Colonic mucosa (tissue), 4 donors: ENCODE results near the gene EID2B. TPM values are rescaled to one million over a fixed set of nuclear protein-coding genes. Genes with fewer than 3 reads are reported as not detected.

ENCODE experiments used
- DNase-seq: peaks from one replicate; pipeline ENCODE4 v3.0.0-alpha.2; 2020
- H3K27ac ChIP-seq: fragments of 200-600 bp; one replicate; pipeline ENCODE4 v1.8.0; 2021
- H3K27me3 ChIP-seq: fragments of 200-600 bp; one replicate; pipeline ENCODE4 v1.8.0; 2021
- H3K36me3 ChIP-seq: fragments of 200-600 bp; one replicate; pipeline ENCODE4 v1.8.0; 2021
- H3K4me1 ChIP-seq: fragments of 200-600 bp; one replicate; pipeline ENCODE4 v1.8.0; 2021; ENCODE audit warnings: mild to moderate bottlenecking
- H3K4me3 ChIP-seq: fragments of 200-600 bp; one replicate; pipeline ENCODE4 v1.8.0; 2021
- H3K9ac ChIP-seq, 2 donors: one replicate each; pipeline ENCODE4 v1.7.0; 2013; ENCODE audit warnings: control low read depth in 2 of 2, low read depth in 2 of 2, low read length in 2 of 2
- H3K9me3 ChIP-seq: fragments of 200-600 bp; one replicate; pipeline ENCODE4 v1.8.0; 2021
- CTCF ChIP-seq: fragments of 200-600 bp; IDR thresholded peaks from one replicate; pipeline ENCODE4 v1.8.0; 2022; ENCODE audit warnings: antibody characterized with exemption, mild to moderate bottlenecking
- intact Hi-C: fragments of 100-400 bp; cut with DNase I; formaldehyde crosslinking; loops from one replicate; pipeline ENCODE4 v1.14.1; 2022
- total RNA-seq, 2 donors: library from RNA; stranded (reverse); fragmentation: NEBNext Ultra II Directional in 1 of 2; extraction: Animal tissue kit (Norgen Biotek cat#: 25700) in 1 of 2; gene quantifications; one replicate each; pipeline ENCODE4 v1.2.1, GENCODE V29; 2021
- donor health status: healthy.
- donor health status: DM: no; HTN: no; CAD: no.
- donor health status: DM: no; HTN: no; CAD: no.

Gene EID2B
- total RNA-seq, 2 donors from 2014 or later: 0.22 to 0.56 TPM

GRCh38 chr19:39494661-39495060 is 38.0 kb downstream of the EID2B start:
- Histone ChIP-seq H3K4me3 (no peak overlapping the region), H3K27me3 (peaks cover 15% of the 10 kb centered on the region), H3K36me3 (no peaks in the 10 kb centered on the region), H3K27ac (no peak overlapping the region), H3K4me1 (peaks cover 18% of the 10 kb centered on the region), H3K9me3 (no peaks in the 10 kb centered on the region), H3K9ac (no peak overlapping the region)
- intact Hi-C loops: loop anchor here (5.0 kb wide), 1 partner anchor 38 kb away; the partner anchor contains the start of gene EID2B
- no peak for TF ChIP-seq CTCF
- no peak for DNase-seq

GRCh38 chr19:39492788-39493187 is 39.9 kb downstream of the EID2B start:
- DNase-seq: no peak
- H3K9ac ChIP-seq: no peak overlapping the region
- H3K4me3 ChIP-seq: no peak overlapping the region
- H3K4me1 ChIP-seq: peaks cover 2% of the 10 kb centered on the region
- no peak for TF ChIP-seq CTCF
- H3K9me3 ChIP-seq: no peaks in the 10 kb centered on the region
- intact Hi-C loops: no loop called here
- H3K27ac ChIP-seq: no peak overlapping the region
- no peaks in the 10 kb centered on the region for H3K27me3 ChIP-seq
- H3K36me3 ChIP-seq: peaks cover 4% of the 10 kb centered on the region

- Histone ChIP-seq H3K4me3 (no peak overlapping the region), H3K27me3 (no peaks in the 10 kb centered on the region), H3K4me1 (no peaks in the 10 kb centered on the region), H3K27ac (no peak overlapping the region), H3K9me3 (no peaks in the 10 kb centered on the region), H3K36me3 (peaks cover 4% of the 10 kb centered on the region), H3K9ac (no peak overlapping the region)
- intact Hi-C loops: no loop called here
- DNase-seq: no peak
- no peak for TF ChIP-seq CTCF
These were observed 40.4 kb downstream of the EID2B start for GRCh38 chr19:39492225-39492624.

- Histone ChIP-seq H3K36me3 (peaks cover 4% of the 10 kb centered on the region), H3K4me3 (no peak overlapping the region), H3K27ac (no peak overlapping the region), H3K9me3 (no peaks in the 10 kb centered on the region), H3K27me3 (no peaks in the 10 kb centered on the region), H3K4me1 (no peaks in the 10 kb centered on the region), H3K9ac (no peak overlapping the region)
- intact Hi-C loops: no loop called here
- no peak for DNase-seq
- TF ChIP-seq CTCF: no peak
These were observed 42.9 kb downstream of the EID2B start for GRCh38 chr19:39489756-39490155.

GRCh38 chr19:39483141-39483540 is 49.5 kb downstream of the EID2B start:
- no peak for TF ChIP-seq CTCF
- Histone ChIP-seq H3K27me3 (no peaks in the 10 kb centered on the region), H3K36me3 (no peaks in the 10 kb centered on the region), H3K4me1 (no peaks in the 10 kb centered on the region), H3K27ac (no peak overlapping the region), H3K9ac (no peak overlapping the region), H3K4me3 (no peak overlapping the region), H3K9me3 (no peaks in the 10 kb centered on the region)
- DNase-seq: no peak
- intact Hi-C loops: no loop called here

- no peak for TF ChIP-seq CTCF
- DNase-seq: no peak
- Histone ChIP-seq H3K9ac (peak overlapping the region; percentile 86 to 91), H3K27me3 (no peaks in the 10 kb centered on the region), H3K36me3 (no peaks in the 10 kb centered on the region), H3K27ac (no peak overlapping the region), H3K4me1 (no peaks in the 10 kb centered on the region), H3K9me3 (no peaks in the 10 kb centered on the region), H3K4me3 (peak overlapping the region; percentile 87)
- intact Hi-C loops: no loop called here
These were observed 51.0 kb downstream of the EID2B start for GRCh38 chr19:39481676-39482075.
